Thoracic aorta (tissue), 2 donors: ENCODE results near the gene ARID1B. TPM values are rescaled to one million over a fixed set of nuclear protein-coding genes. Genes with fewer than 3 reads are reported as not detected.

Experiments used
- ATAC-seq: fragments of 150-250 bp; one replicate; pipeline ENCODE4 v1.8.0; 2017; ENCODE audit warnings: low read depth; ENCODE audit not compliant: insufficient number of reproducible peaks, low FRiP score
- DNase-seq: peaks from one replicate; pipeline ENCODE4 v3.0.0-alpha.2; 2020; ENCODE audit warnings: low spot score
- H3K27ac ChIP-seq, 2 donors: fragments of 200-600 bp; sonication (generic); 1 replicate in 1 of 2; 2 replicates in 1 of 2; pipeline ENCODE4 v1.5.1; 2016; ENCODE audit warnings: mild to moderate bottlenecking in 2 of 2, moderate library complexity in 2 of 2
- H3K27me3 ChIP-seq: fragments of 200-600 bp; sonication (generic); replicated peaks from 2 replicates; pipeline ENCODE4 v1.6.0; 2016; ENCODE audit warnings: mild to moderate bottlenecking; ENCODE audit not compliant: insufficient read depth
- H3K36me3 ChIP-seq: fragments of 200-600 bp; sonication (generic); one replicate; pipeline ENCODE4 v1.5.1; 2016
- H3K4me1 ChIP-seq, 2 donors: fragments of 200-600 bp; sonication (generic); 1 replicate in 1 of 2; 2 replicates in 1 of 2; pipeline versions ENCODE4 v1.5.1 to v1.6.0; 2016; ENCODE audit warnings: low read depth in 2 of 2, mild to moderate bottlenecking in 1 of 2; ENCODE audit not compliant: control insufficient read depth in 1 of 2
- H3K4me3 ChIP-seq: fragments of 200-600 bp; sonication (generic); 2 replicates; pipeline ENCODE4 v1.5.1; 2016; ENCODE audit warnings: mild to moderate bottlenecking
- H3K9me3 ChIP-seq: fragments of 200-600 bp; sonication (generic); 2 replicates; pipeline ENCODE4 v1.5.1; 2016
- CTCF ChIP-seq: fragments of 200-600 bp; sonication (generic); IDR thresholded peaks from one replicate; pipeline ENCODE4 v1.5.1; 2019; ENCODE audit warnings: antibody characterized with exemption
- total RNA-seq, 2 donors: library from RNA; depleted of rRNA; stranded (reverse); fragments of >200 nt; gene quantifications; one replicate each; pipeline versions ENCODE4 v1.1.0 to v1.2.3, GENCODE V29; 2016

ARID1B gene
- total RNA-seq, 2 donors from 2014 or later: 120 to 158 TPM

GRCh38 chr6:156870924-156871539, 93.9 kb downstream of the ARID1B start:
- Histone ChIP-seq H3K36me3 (no peaks in the 10 kb centered on the region), H3K27ac (no peak overlapping the region), H3K4me1 (peaks cover 19 to 48% of the 10 kb centered on the region in 2 donors), H3K27me3 (no peaks in the 10 kb centered on the region), H3K9me3 (no peaks in the 10 kb centered on the region), H3K4me3 (no peak overlapping the region)
- DNase-seq (no peak), ATAC-seq (no peak)
- TF ChIP-seq CTCF: no peak

GRCh38 chr6:156872903-156873302, 95.7 kb downstream of the ARID1B start:
- Histone ChIP-seq H3K27ac (no peak overlapping the region), H3K4me3 (no peak overlapping the region), H3K4me1 (peaks cover 6 to 44% of the 10 kb centered on the region in 2 donors), H3K9me3 (no peaks in the 10 kb centered on the region), H3K27me3 (no peaks in the 10 kb centered on the region), H3K36me3 (no peaks in the 10 kb centered on the region)
- DNase-seq: no peak
- no peak for ATAC-seq
- no peak for TF ChIP-seq CTCF

GRCh38 chr6:156873654-156874380, 96.6 kb downstream of the ARID1B start:
- ATAC-seq (no peak), DNase-seq (no peak)
- TF ChIP-seq CTCF: no peak
- no peaks in the 10 kb centered on the region for H3K27me3 ChIP-seq
- no peak overlapping the region for H3K4me3 ChIP-seq
- no peak overlapping the region for H3K27ac ChIP-seq
- no peaks in the 10 kb centered on the region for H3K9me3 ChIP-seq
- no peaks in the 10 kb centered on the region for H3K36me3 ChIP-seq
- H3K4me1 ChIP-seq: peaks cover 6 to 40% of the 10 kb centered on the region in 2 donors

- no peak for TF ChIP-seq CTCF
- no peak overlapping the region for H3K4me3 ChIP-seq
- peaks cover 6 to 43% of the 10 kb centered on the region in 2 donors for H3K4me1 ChIP-seq
- no peaks in the 10 kb centered on the region for H3K36me3 ChIP-seq
- no peak for DNase-seq
- no peak overlapping the region for H3K27ac ChIP-seq
- H3K27me3 ChIP-seq: no peaks in the 10 kb centered on the region
- no peaks in the 10 kb centered on the region for H3K9me3 ChIP-seq
- ATAC-seq: no peak
Observed at GRCh38 chr6:156875062-156875461, 97.9 kb downstream of the ARID1B start.

GRCh38 chr6:156876302-156876701, 99.1 kb downstream of the ARID1B start:
- Histone ChIP-seq H3K36me3 (no peaks in the 10 kb centered on the region), H3K27ac (no peak overlapping the region), H3K4me1 (peaks cover 2 to 41% of the 10 kb centered on the region in 2 donors), H3K9me3 (no peaks in the 10 kb centered on the region), H3K27me3 (no peaks in the 10 kb centered on the region), H3K4me3 (no peak overlapping the region)
- DNase-seq: no peak
- no peak for ATAC-seq
- no peak for TF ChIP-seq CTCF
